GM10248 (cell line): ENCODE results near the gene DLG2.

ENCODE experiments used
- CTCF ChIA-PET: fragments of 300-600 bp; sonication (Branson Sonifier 250); formaldehyde crosslinking; extraction: SDS; loops from one replicate; lab custom pipeline; 2021; ENCODE audit warnings: antibody characterized with exemption; lab: Yijun Ruan, JAX
- POLR2A ChIA-PET: fragments of 350-650 bp; sonication (Branson Sonifier 250); formaldehyde crosslinking; extraction: SDS; loops from one replicate; lab custom pipeline; 2020; ENCODE audit warnings: antibody characterized with exemption; lab: Yijun Ruan, JAX
- DNase-seq: peaks from one replicate; pipeline ENCODE4 v3.0.0; 2012; ENCODE audit errors: extremely low spot score
- TF ChIP-seq, protein P1 (sequence below): IDR thresholded peaks from 2 replicates; pipeline ENCODE4 v1.5.1; 2012; ENCODE audit warnings: mild to moderate bottlenecking, low read depth; ENCODE audit errors: extremely low read depth, missing control alignments, control extremely low read depth

Gene DLG2

DNA sequence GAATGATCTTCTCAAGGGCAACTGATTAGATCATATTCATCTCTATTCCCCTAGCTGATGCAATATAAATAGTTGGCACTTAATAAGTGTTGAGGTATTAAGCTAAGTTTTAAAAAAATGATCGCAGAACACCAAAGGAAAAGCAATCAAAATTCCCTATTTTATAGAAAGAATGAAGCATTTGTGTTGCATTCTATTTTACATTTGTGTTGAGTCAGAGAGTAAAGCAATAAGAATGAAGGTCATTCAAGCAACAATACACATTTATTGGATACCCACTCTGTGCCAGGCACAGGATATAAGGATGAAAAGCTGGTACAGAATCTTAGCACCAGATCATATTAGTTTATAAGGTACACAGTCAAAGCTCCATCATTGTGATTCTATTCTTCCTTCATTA, 1654.6 kb downstream of the DLG2 start:
- TF ChIP-seq, protein P1, sequence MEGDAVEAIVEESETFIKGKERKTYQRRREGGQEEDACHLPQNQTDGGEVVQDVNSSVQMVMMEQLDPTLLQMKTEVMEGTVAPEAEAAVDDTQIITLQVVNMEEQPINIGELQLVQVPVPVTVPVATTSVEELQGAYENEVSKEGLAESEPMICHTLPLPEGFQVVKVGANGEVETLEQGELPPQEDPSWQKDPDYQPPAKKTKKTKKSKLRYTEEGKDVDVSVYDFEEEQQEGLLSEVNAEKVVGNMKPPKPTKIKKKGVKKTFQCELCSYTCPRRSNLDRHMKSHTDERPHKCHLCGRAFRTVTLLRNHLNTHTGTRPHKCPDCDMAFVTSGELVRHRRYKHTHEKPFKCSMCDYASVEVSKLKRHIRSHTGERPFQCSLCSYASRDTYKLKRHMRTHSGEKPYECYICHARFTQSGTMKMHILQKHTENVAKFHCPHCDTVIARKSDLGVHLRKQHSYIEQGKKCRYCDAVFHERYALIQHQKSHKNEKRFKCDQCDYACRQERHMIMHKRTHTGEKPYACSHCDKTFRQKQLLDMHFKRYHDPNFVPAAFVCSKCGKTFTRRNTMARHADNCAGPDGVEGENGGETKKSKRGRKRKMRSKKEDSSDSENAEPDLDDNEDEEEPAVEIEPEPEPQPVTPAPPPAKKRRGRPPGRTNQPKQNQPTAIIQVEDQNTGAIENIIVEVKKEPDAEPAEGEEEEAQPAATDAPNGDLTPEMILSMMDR, result no peak
- ChIA-PET POLR2A (no interaction called here), CTCF (no interaction called here)
- no peak for DNase-seq

DNA sequence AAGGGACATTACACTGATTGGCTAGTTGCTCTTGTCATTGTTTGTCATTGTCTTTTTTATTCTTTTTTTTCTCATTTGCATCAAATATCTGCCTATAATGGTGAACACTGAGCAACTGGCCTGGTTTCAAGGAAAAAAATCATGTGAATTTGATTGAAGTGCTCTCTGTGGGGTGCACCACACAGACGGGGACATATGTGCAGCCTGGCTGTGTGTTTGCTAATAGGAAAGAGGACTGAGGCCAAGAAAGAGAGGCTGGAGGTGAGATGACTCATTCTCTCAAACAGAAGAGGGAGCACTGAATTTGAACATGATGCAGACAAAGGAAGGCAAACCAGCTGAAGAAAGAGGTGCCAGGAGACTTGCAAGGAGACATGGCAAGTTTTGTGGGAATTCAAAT, 1656.1 kb downstream of the DLG2 start:
- CTCF ChIA-PET, result interaction anchor here (0.9 to 1.9 kb wide), 7 partner anchors 8 to 413 kb away, joined by 3 to 4 read pairs (median 4); no protein-coding TSS in a partner anchor
- POLR2A ChIA-PET, result no interaction called here

DNA sequence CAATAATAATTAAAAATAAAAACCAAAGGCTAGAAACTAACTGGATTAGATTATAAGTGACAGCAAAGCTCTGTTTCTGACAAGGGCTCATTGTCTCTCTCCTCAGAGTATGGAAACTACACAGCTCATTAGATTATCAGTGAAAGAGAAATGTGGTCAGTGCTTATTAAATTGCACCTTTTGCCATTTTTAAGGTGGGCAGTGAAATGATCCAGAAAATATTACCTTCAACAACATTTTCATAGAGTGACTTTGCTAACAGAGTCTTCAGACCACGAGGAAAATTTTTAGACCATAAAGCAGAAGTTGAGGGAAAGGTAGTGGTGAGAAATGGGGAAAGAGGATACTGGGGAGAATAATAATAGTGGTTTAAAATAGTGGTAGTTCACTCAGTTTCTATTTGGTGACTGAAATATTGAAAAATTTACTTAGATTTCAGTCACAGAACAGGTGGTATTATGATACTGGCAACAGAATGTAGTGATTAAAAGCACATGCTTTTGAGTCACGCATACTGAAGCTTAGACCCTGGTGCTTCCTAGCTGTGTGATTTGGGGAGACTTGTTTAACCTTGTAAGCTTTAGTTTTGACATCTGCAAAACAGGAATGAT, 1657.0 kb downstream of the DLG2 start:
- ChIA-PET CTCF (interaction anchor here (0.9 to 1.9 kb wide), 7 partner anchors 9 to 414 kb away, joined by 3 to 4 read pairs (median 4); no protein-coding TSS in a partner anchor), POLR2A (no interaction called here)
- TF ChIP-seq, protein P1, result no peak
- no peak for DNase-seq

More for the DNA sequence above, 1656.1 kb downstream of the DLG2 start:
- TF ChIP-seq, protein P1, result no peak
- DNase-seq, result no peak

DNA sequence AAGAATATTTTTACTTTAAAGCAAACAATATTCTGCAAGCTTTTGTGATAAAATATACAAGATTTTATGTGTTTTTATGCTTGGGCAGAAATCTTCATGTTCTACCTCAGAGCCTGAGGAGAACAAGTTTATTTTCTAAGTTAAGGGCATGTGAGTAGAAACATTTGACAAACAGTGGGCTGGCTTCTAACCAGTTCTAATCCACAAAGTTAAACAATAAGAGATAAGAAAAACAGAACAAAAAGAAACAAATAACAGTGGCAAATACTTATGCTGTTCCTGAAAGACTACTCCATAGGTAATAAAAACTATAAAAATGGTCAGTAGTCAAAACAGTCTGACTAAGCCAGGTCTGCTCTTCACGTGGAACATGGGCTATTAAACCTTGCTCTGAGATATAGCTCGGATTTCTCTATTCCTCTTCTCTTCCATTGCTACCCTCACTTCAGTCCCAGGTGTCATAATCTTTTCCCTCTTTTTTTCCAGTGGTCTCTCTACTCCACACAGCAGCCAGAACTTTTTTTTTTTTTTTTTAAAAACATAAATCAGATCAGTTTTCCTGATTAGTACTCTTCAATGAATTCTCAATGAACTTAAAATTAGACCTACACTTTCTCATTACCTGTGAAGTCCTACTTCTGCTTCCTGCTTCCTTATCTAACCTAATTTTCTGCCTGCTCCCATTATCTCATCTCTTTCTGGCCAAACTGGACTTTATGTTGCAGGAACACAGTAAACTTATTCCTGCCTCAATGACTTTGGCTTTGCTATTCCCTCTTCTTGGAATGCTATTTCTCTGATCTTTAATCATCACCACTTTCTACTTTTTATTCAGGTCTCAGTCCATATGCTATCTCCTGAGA, 1669.9 kb downstream of the DLG2 start:
- CTCF ChIA-PET, result interaction anchor here (0.6 to 1.4 kb wide), 2 partner anchors 10 to 454 kb away, joined by 3 to 4 read pairs; no protein-coding TSS in a partner anchor
- DNase-seq, result no peak
- TF ChIP-seq, protein P1, result no peak
- POLR2A ChIA-PET, result no interaction called here

DNA sequence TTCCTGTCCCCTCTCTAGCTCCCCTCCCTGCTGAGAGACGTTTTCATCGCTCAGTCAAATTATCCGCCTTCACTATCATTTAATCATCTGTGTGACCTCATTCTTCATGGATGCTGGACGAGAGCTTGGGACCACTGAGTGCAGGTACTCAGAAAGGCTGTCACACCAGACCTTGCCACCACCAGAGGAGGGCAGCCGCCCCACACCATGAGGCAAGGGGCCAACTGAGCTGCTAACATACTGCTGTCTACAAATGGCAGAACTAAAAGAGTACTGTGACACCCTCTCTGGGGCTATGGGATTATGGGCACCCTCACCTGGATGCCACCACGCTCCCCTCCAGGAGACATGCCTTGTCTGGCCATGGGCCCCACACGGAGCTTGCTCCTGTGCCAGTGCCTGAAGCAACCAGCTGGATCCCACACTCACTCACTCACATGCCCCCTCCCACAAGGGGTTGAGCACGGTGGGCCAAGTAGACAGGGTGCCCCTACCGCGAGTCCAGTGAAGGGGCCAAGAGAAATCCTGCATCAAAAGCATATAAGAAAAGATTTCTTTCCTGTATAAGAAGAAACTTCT, 1670.9 kb downstream of the DLG2 start:
- CTCF ChIA-PET, result interaction anchor here (0.8 to 1.4 kb wide), 3 partner anchors 8 to 14 kb away, joined by 3 to 4 read pairs (median 4); no protein-coding TSS in a partner anchor
- POLR2A ChIA-PET, result no interaction called here
- no peak for DNase-seq

More for the DNA sequence above, 1670.9 kb downstream of the DLG2 start:
- TF ChIP-seq, protein P1, result no peak
